Activated CD4-positive, alpha-beta T cell treated with anti-CD3 and anti-CD28 coated beads, Interleukin-2, amount 50 U/mL, for 1 hour (primary cell): ENCODE data around the gene FER1L5.

ENCODE experiments used
- DNase-seq: peaks from one replicate; pipeline ENCODE4 v3.0.0-alpha.2; 2020

FER1L5 gene

GRCh38 chr2:96642564-96643360 lies at the start of gene FER1L5:
Gene FER1L5 (plus strand): TSS chr2:96642764. CDS start chr2:96642837, 73 bp downstream.
- DNase-seq: no peak

- DNase-seq: no peak
These were observed 48.3 kb upstream of the FER1L5 start for GRCh38 chr2:96594282-96594681.

GRCh38 chr2:96594691-96595152 lies 47.8 kb upstream of the FER1L5 start:
- DNase-seq: no peak

- no peak for DNase-seq
These were observed 46.0 kb upstream of the FER1L5 start for GRCh38 chr2:96596596-96596995.

GRCh38 chr2:96599941-96600340 lies 42.6 kb upstream of the FER1L5 start:
- no peak for DNase-seq

GRCh38 chr2:96601382-96602292 lies 40.9 kb upstream of the FER1L5 start:
- no peak for DNase-seq

- DNase-seq: no peak
These were observed 40.2 kb upstream of the FER1L5 start for GRCh38 chr2:96602330-96602823.

GRCh38 chr2:96604104-96604503 lies 38.5 kb upstream of the FER1L5 start:
- DNase-seq: no peak

GRCh38 chr2:96608469-96609455 lies 33.8 kb upstream of the FER1L5 start:
- DNase-seq: no peak

- no peak for DNase-seq
These were observed 26.4 kb upstream of the FER1L5 start for GRCh38 chr2:96616128-96616527.

- no peak for DNase-seq
These were observed 26.0 kb upstream of the FER1L5 start for GRCh38 chr2:96616535-96616934.

GRCh38 chr2:96617012-96617411 lies 25.6 kb upstream of the FER1L5 start:
- no peak for DNase-seq

- DNase-seq: no peak
These were observed 23.8 kb upstream of the FER1L5 start for GRCh38 chr2:96618596-96619283.

- DNase-seq: no peak
These were observed 20.0 kb upstream of the FER1L5 start for GRCh38 chr2:96622544-96622943.

- DNase-seq: no peak
These were observed 19.4 kb upstream of the FER1L5 start for GRCh38 chr2:96623116-96623515.

GRCh38 chr2:96625571-96626552 lies 16.7 kb upstream of the FER1L5 start:
- no peak for DNase-seq

GRCh38 chr2:96626553-96626942 lies 16.0 kb upstream of the FER1L5 start:
- no peak for DNase-seq

- no peak for DNase-seq
These were observed 10.6 kb upstream of the FER1L5 start for GRCh38 chr2:96631804-96632435.

- no peak for DNase-seq
These were observed 8.9 kb upstream of the FER1L5 start for GRCh38 chr2:96633641-96634040.
